Ovary (tissue), 9 donors: ENCODE results near the gene MLXIPL. TPM values are rescaled to one million over a fixed set of nuclear protein-coding genes. Genes with fewer than 3 reads are reported as not detected.
"Not testable (repeated sequence)": the region's sequence is repeated elsewhere in the genome, so short reads cannot be mapped to it uniquely, and the experiment has no call there.

Experiments used
- DNase-seq, 5 donors: peaks; one replicate each; pipeline ENCODE4 v3.0.0-alpha.2; 2019 to 2020
- H3K27ac ChIP-seq, 2 donors: fragments of 200-600 bp; one replicate each; pipeline versions ENCODE4 v1.5.1 to v1.8.0; 2019 to 2022
- H3K27me3 ChIP-seq: fragments of 200-600 bp; one replicate; pipeline ENCODE4 v1.8.0; 2022
- H3K36me3 ChIP-seq: fragments of 200-600 bp; sonication (generic); one replicate; pipeline ENCODE4 v1.5.1; 2019
- H3K4me1 ChIP-seq: one replicate; pipeline ENCODE4 v1.8.1; 2013; ENCODE audit warnings: mild to moderate bottlenecking, moderate library complexity; ENCODE audit not compliant: insufficient read depth
- H3K4me3 ChIP-seq: fragments of 200-600 bp; sonication (generic); one replicate; pipeline ENCODE4 v1.5.1; 2017
- H3K9me3 ChIP-seq, 2 donors: fragments of 200-600 bp in 1 of 2; sonication (generic) in 1 of 2; one replicate each; pipeline versions ENCODE4 v1.5.1 to v1.8.1; 2013 to 2019; ENCODE audit warnings: mild to moderate bottlenecking in 1 of 2, moderate library complexity in 1 of 2
- CTCF ChIP-seq, 3 donors: fragments of 450-650 bp in 2 of 3; fragments of 200-600 bp in 1 of 3; IDR thresholded peaks; one replicate each; pipeline versions ENCODE4 v1.5.1 to v1.8.0; 2016 to 2022; ENCODE audit warnings: antibody characterized with exemption in 3 of 3, mild to moderate bottlenecking in 1 of 3
- EP300 ChIP-seq: sonication (generic); formaldehyde crosslinking; IDR thresholded peaks from one replicate; pipeline ENCODE4 v1.6.1; 2017; ENCODE audit warnings: antibody characterized with exemption
- POLR2A ChIP-seq: fragments of 450-650 bp; IDR thresholded peaks from one replicate; pipeline ENCODE4 v1.6.1; 2017; ENCODE audit warnings: antibody characterized with exemption, mild to moderate bottlenecking, moderate library complexity
- WGBS, 3 donors: extraction: QIAGEN DNeasy Blood & Tissue Kit in 1 of 3; methylation state at CpG; one replicate each; pipeline versions ENCODE4 v1.1.5 to v1.1.7; 2013 to 2017; 5-methylcytosine and 5-hydroxymethylcytosine counted together
- intact Hi-C, 4 donors: fragments of 100-400 bp; cut with DNase I; formaldehyde crosslinking; loops; one replicate each; pipeline versions ENCODE4 v1.11.0 to v1.15.1; 2022 to 2023
- polyA plus RNA-seq, 2 donors: library from polyadenylated mRNA; stranded (reverse); fragments of 200-250 nt in 1 of 2; fragments of 350-450 nt in 1 of 2; fragmentation: Illumina TruSeq in 1 of 2; extraction: RNeasy Lipid Tissue Mini Kit (QIAGEN cat#74804) in 1 of 2; gene quantifications; one replicate each; pipeline ENCODE4 v1.2.3, GENCODE V29; 2013 to 2014
- total RNA-seq, 7 donors: library from RNA; depleted of rRNA in 2 of 7; stranded (reverse); fragments of >200 nt in 2 of 7; fragmentation: NEBNext Ultra II Directional in 3 of 7; extraction: Animal tissue kit (Norgen Biotek cat#: 25700) in 3 of 7; gene quantifications; one replicate each; pipeline versions ENCODE4 v1.1.0 to v1.2.4, GENCODE V29; 2016 to 2023
- donor health status: DM: no; HTN: no; CAD: no; lungs with moderate emphysema.
- donor health status: DM: no; HTN: no; CAD: no.
- donor health status: Bipolar disorder and iron deficiency.
- donor health status: DM: yes; HTN: yes; CAD: no.
- donor health status: DM: no; HTN: no; CAD: no.
- donor health status: DM: yes; HTN: yes; CAD: no.

Gene MLXIPL
- total and polyA plus RNA-seq, 9 donors = 0.27 to 49.6 (median 4.5) TPM

- Histone ChIP-seq H3K27me3 (no peaks in the 10 kb centered on the region), H3K36me3 (no peaks in the 10 kb centered on the region), H3K27ac (no peak within 1 kb of the TSS), H3K4me3 (peak within 1 kb of the TSS; percentile 43), H3K4me1 (peaks cover 8% of the 10 kb centered on the region), H3K9me3 (peaks cover 0 to 4% of the 10 kb centered on the region in 2 donors)
- intact Hi-C loops = loop anchor here in 3 of 4 donors (10.0 kb wide), 2 partner anchors 57 to 63 kb away; no protein-coding TSS in a partner anchor
- TF ChIP-seq POLR2A = no peak
- TF ChIP-seq CTCF (IDR thresholded peaks at IDR 0.05) = peak; percentile 56 to 93 (median 91)
- TF ChIP-seq EP300 = no peak
- WGBS, 3 donors = 2 to 6% (median 4%) methylated on average over 37 to 79 of the region's 79 CpGs
- peak; percentile 89 to 95 (median 94) for DNase-seq
Measured at GRCh38 chr7:73667344-73668102, 43.2 kb upstream of the MLXIPL start, which contains the start of gene VPS37D. Gene VPS37D, plus strand, starts transcription at chr7:73667831. Its CDS starts 128 bp downstream, at chr7:73667959.

- Histone ChIP-seq H3K4me3 (no peak overlapping the region), H3K27me3 (no peaks in the 10 kb centered on the region), H3K36me3 (no peaks in the 10 kb centered on the region), H3K27ac (no peak overlapping the region), H3K9me3 (peaks cover 0 to 4% of the 10 kb centered on the region in 2 donors), H3K4me1 (no peaks in the 10 kb centered on the region)
- intact Hi-C loops = loop anchor here in 3 of 4 donors (10.0 kb wide), 2 partner anchors 58 to 62 kb away; no protein-coding TSS in a partner anchor
- TF ChIP-seq POLR2A = no peak
- no peak for TF ChIP-seq EP300
- TF ChIP-seq CTCF (IDR thresholded peaks at IDR 0.05) = no peak
- no peak for DNase-seq
Measured at GRCh38 chr7:73663033-73663432, 38.7 kb upstream of the MLXIPL start.

GRCh38 chr7:73660594-73660993 lies 36.3 kb upstream of the MLXIPL start:
- not testable (repeated sequence) for H3K27me3 ChIP-seq, H3K4me3 ChIP-seq, H3K36me3 ChIP-seq, H3K4me1 ChIP-seq, DNase-seq, H3K27ac ChIP-seq, H3K9me3 ChIP-seq
- intact Hi-C loops = loop anchor here in 3 of 4 donors (10.0 kb wide), 2 partner anchors 56 to 64 kb away; no protein-coding TSS in a partner anchor
- WGBS, 3 donors = 57 to 70% (median 65%) methylated on average over 4 of the region's 4 CpGs

GRCh38 chr7:73659983-73660382 lies 35.7 kb upstream of the MLXIPL start:
- no peak overlapping the region for H3K4me3 ChIP-seq
- WGBS, 3 donors = 55 to 70% (median 61%) methylated on average over 8 of the region's 8 CpGs
- no peaks in the 10 kb centered on the region for H3K36me3 ChIP-seq
- no peak for DNase-seq
- H3K9me3 ChIP-seq = peaks cover 0 to 4% of the 10 kb centered on the region in 2 donors
- no peaks in the 10 kb centered on the region for H3K27me3 ChIP-seq
- no peak overlapping the region for H3K27ac ChIP-seq
- no peak for TF ChIP-seq POLR2A
- no peak for TF ChIP-seq CTCF (IDR thresholded peaks at IDR 0.05)
- no peak for TF ChIP-seq EP300
- H3K4me1 ChIP-seq = no peaks in the 10 kb centered on the region
- intact Hi-C loops = loop anchor here in 3 of 4 donors (10.0 kb wide), 2 partner anchors 55 to 65 kb away; no protein-coding TSS in a partner anchor

GRCh38 chr7:73655309-73655708 lies 31.0 kb upstream of the MLXIPL start:
- H3K27me3 ChIP-seq, H3K27ac ChIP-seq, H3K4me3 ChIP-seq, intact Hi-C loops, H3K9me3 ChIP-seq, DNase-seq, H3K36me3 ChIP-seq, H3K4me1 ChIP-seq: not testable (repeated sequence)
- 77 to 79% (median 79%) methylated on average over 4 of the region's 4 CpGs for WGBS, 3 donors
